Neural cell (in vitro differentiated cells): ENCODE measurements around the gene DR1. TPM values are rescaled to one million over a fixed set of nuclear protein-coding genes. Genes with fewer than 3 reads are reported as not detected.

ENCODE experiments used
- polyA plus RNA-seq: library from polyadenylated mRNA; depleted of rRNA; stranded (reverse); fragments of >200 nt; gene quantifications from 2 replicates; pipeline ENCODE4 v1.2.3, GENCODE V29; 2014
- small RNA-seq, 3 experiments: library from RNA; depleted of rRNA; stranded (forward); fragments of <200 nt; gene quantifications; one replicate each; pipeline ENCODE3, GENCODE V24; 2012

DR1 gene
- polyA plus RNA-seq, 1 donor from 2014 or later, result 57.2 TPM

Small RNA genes within 50 kb of the gene (small RNA-seq; reads per million reads assigned to genes)
- 0 to 1.2 (median 0) reads per million in 3 experiments for gene RF00019

Other genes starting within 250 kb of the DR1 start
- 20.1 and 22.3 TPM in 2 replicates for gene TMED5, start 165.5 kb upstream of the DR1 start, polyA plus RNA-seq
- gene CCDC18, start 165.2 kb upstream of the DR1 start, polyA plus RNA-seq, result 4.9 and 5.7 TPM in 2 replicates
- gene FNBP1L, start 102.2 kb downstream of the DR1 start, polyA plus RNA-seq, result 960 and 1,044 TPM in 2 replicates